Mesenchymal stem cell (in vitro differentiated cells and primary cell): Measurements from ENCODE around the gene MS4A14. TPM values are rescaled to one million over a fixed set of nuclear protein-coding genes. Genes with fewer than 3 reads are reported as not detected.

Experiments
- DNase-seq: peaks from one replicate; pipeline ENCODE4 v3.0.0-alpha.2; 2013
- H2AFZ ChIP-seq: one replicate; pipeline ENCODE4 v1.6.1; 2013; ENCODE audit warnings: low read depth, mild to moderate bottlenecking, control low read depth, inconsistent platforms, low read length, moderate library complexity
- H2AK5ac ChIP-seq: 2 replicates; pipeline ENCODE4 v1.6.1; 2013; ENCODE audit warnings: low read length, moderate library complexity, mild to moderate bottlenecking, inconsistent platforms; ENCODE audit not compliant: severe bottlenecking
- H2BK120ac ChIP-seq: one replicate; pipeline ENCODE4 v1.6.1; 2013; ENCODE audit warnings: low read depth, mild to moderate bottlenecking, inconsistent platforms, low read length, moderate library complexity
- H2BK12ac ChIP-seq, 2 experiments: one replicate each; pipeline ENCODE4 v1.6.1; 2013; ENCODE audit warnings: inconsistent platforms in 2 of 2, low read length in 2 of 2, mild to moderate bottlenecking in 2 of 2, moderate library complexity in 2 of 2, control low read depth in 1 of 2
- H2BK15ac ChIP-seq: one replicate; pipeline ENCODE4 v1.6.1; 2013; ENCODE audit warnings: mild to moderate bottlenecking, low read depth, inconsistent platforms; ENCODE audit not compliant: poor library complexity, severe bottlenecking
- H2BK5ac ChIP-seq: 2 replicates; pipeline ENCODE4 v1.6.1; 2013; ENCODE audit warnings: low read depth, mild to moderate bottlenecking, low read length, control low read depth, inconsistent platforms; ENCODE audit not compliant: poor library complexity, severe bottlenecking
- H3K14ac ChIP-seq, 2 experiments: one replicate each; pipeline ENCODE4 v1.6.1; 2013; ENCODE audit warnings: inconsistent platforms in 2 of 2, low read length in 2 of 2, control low read depth in 1 of 2, mild to moderate bottlenecking in 1 of 2, moderate library complexity in 1 of 2
- H3K18ac ChIP-seq, 2 experiments: one replicate each; pipeline ENCODE4 v1.6.1; 2013; ENCODE audit warnings: inconsistent platforms in 2 of 2, low read length in 2 of 2, control low read depth in 1 of 2, low read depth in 1 of 2, mild to moderate bottlenecking in 1 of 2
- H3K23ac ChIP-seq, 2 experiments: one replicate each; pipeline ENCODE4 v1.6.1; 2013; ENCODE audit warnings: inconsistent platforms in 2 of 2, low read length in 2 of 2, mild to moderate bottlenecking in 2 of 2, moderate library complexity in 2 of 2, control low read depth in 1 of 2
- H3K27ac ChIP-seq: 2 replicates; pipeline ENCODE4 v1.5.1; 2013; ENCODE audit warnings: mild to moderate bottlenecking, moderate library complexity, low read length, control low read depth, inconsistent platforms; ENCODE audit not compliant: poor library complexity, severe bottlenecking
- H3K27me3 ChIP-seq, 2 experiments: 2 replicates each; pipeline versions ENCODE4 v1.6.1 to v1.7.0; 2013; ENCODE audit warnings: low read length in 2 of 2, mild to moderate bottlenecking in 2 of 2, moderate library complexity in 2 of 2, control low read depth in 1 of 2, inconsistent platforms in 1 of 2; ENCODE audit not compliant: control insufficient read depth in 1 of 2, insufficient read depth in 1 of 2
- H3K36me3 ChIP-seq, 2 experiments: 2 replicates each; pipeline versions ENCODE4 v1.6.1 to v1.7.0; 2013; ENCODE audit warnings: low read length in 2 of 2, control low read depth in 1 of 2, inconsistent platforms in 1 of 2, low read depth in 1 of 2, mild to moderate bottlenecking in 1 of 2; ENCODE audit not compliant: insufficient read depth in 2 of 2, control insufficient read depth in 1 of 2
- H3K4ac ChIP-seq, 2 experiments: one replicate each; pipeline ENCODE4 v1.6.1; 2013; ENCODE audit warnings: inconsistent platforms in 2 of 2, low read length in 2 of 2, mild to moderate bottlenecking in 2 of 2, moderate library complexity in 2 of 2, control low read depth in 1 of 2, low read depth in 1 of 2
- H3K4me1 ChIP-seq: 2 replicates; pipeline ENCODE4 v1.6.1; 2013; ENCODE audit warnings: low read depth, low read length, control low read depth; ENCODE audit not compliant: control insufficient read depth, insufficient read depth
- H3K4me2 ChIP-seq: 2 replicates; pipeline ENCODE4 v1.6.1; 2013; ENCODE audit warnings: low read length, mild to moderate bottlenecking, inconsistent platforms; ENCODE audit not compliant: poor library complexity, severe bottlenecking
- H3K4me3 ChIP-seq, 2 experiments: 2 replicates each; pipeline versions ENCODE4 v1.5.1 to v1.7.0; 2013; ENCODE audit warnings: low read length in 2 of 2, mild to moderate bottlenecking in 2 of 2, control low read depth in 1 of 2, low read depth in 1 of 2; ENCODE audit not compliant: insufficient read depth in 1 of 2
- H3K79me1 ChIP-seq: replicated peaks from 2 replicates; pipeline ENCODE4 v1.6.1; 2013; ENCODE audit warnings: mild to moderate bottlenecking, control low read depth, low read length, inconsistent platforms; ENCODE audit not compliant: poor library complexity, severe bottlenecking
- H3K9ac ChIP-seq: 2 replicates; pipeline ENCODE4 v1.7.0; 2013; ENCODE audit warnings: mild to moderate bottlenecking, low read length, moderate library complexity
- H3K9me3 ChIP-seq: 2 replicates; pipeline ENCODE4 v1.7.0; 2013; ENCODE audit warnings: mild to moderate bottlenecking, low read length; ENCODE audit not compliant: control insufficient read depth
- H4K8ac ChIP-seq: one replicate; pipeline ENCODE4 v1.6.1; 2013; ENCODE audit warnings: inconsistent platforms, mild to moderate bottlenecking, low read length, moderate library complexity
- H4K91ac ChIP-seq: one replicate; pipeline ENCODE4 v1.6.1; 2013; ENCODE audit warnings: mild to moderate bottlenecking, low read length, inconsistent platforms
- WGBS: methylation state at CpG from one replicate; pipeline ENCODE4 v1.1.7; 2013; ENCODE audit warnings: mixed read lengths; 5-methylcytosine and 5-hydroxymethylcytosine counted together
- polyA plus RNA-seq, 2 experiments: library from polyadenylated mRNA; stranded (reverse); fragments of 200-250 nt; gene quantifications; one replicate each; pipeline ENCODE4 v1.2.3, GENCODE V29; 2013

MS4A14 gene, protein sequence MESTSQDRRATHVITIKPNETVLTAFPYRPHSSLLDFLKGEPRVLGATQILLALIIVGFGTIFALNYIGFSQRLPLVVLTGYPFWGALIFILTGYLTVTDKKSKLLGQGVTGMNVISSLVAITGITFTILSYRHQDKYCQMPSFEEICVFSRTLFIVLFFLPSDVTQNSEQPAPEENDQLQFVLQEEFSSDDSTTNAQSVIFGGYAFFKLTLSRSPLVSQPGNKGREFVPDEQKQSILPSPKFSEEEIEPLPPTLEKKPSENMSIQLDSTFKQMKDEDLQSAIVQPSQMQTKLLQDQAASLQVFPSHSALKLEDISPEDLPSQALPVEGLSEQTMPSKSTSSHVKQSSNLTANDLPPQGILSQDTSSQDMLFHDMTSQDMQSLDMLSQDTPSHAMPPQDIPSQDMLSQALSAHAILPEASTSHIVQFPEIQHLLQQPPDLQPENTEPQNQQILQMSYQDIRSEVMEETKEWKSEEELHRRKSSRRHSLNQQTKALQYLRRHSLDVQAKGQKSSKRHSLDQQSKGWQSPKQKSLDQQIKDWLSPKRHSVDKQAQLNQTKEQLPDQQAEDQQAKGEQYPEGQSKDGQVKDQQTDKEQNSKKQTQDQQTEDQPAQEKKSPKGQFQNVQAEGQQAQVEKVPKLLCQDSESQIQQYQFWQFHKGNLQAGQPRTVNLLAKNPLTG
- 0.03 TPM for polyA plus RNA-seq (2013, experiment 1 of 2)
- polyA plus RNA-seq (2013, experiment 2 of 2) = 0.03 TPM

DNA sequence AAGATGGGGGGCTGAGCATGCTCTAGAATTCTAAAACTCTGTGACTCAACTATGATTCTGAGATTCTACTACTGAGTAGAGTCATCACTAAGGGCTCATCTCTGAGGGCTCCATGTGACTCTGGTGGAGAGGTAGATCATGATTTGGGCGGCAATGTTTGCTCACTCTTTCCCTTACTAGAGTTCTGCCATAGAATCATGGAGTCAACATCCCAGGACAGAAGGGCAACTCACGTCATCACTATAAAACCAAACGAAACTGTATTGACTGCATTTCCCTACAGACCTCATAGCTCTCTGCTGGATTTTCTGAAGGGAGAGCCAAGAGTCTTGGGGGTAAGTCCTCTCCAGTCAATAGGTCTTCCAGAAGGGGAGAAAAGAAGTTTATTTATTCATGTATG lies at the start of gene MS4A14:
Gene MS4A14 (plus strand): TSS at position 78 of the 400 bp plus-strand sequence. CDS start 120 bp downstream, at position 198.
- no peak for DNase-seq
- H2BK15ac ChIP-seq = no peak within 1 kb of the TSS
- H2BK5ac ChIP-seq = no peak within 1 kb of the TSS
- no peaks in the 10 kb centered on the region for H3K79me1 ChIP-seq
- no peak within 1 kb of the TSS for H2AK5ac ChIP-seq
- no peak within 1 kb of the TSS for H3K14ac ChIP-seq
- no peak within 1 kb of the TSS for H3K4me3 ChIP-seq
- no peak within 1 kb of the TSS for H3K4me2 ChIP-seq
- no peak within 1 kb of the TSS for H4K91ac ChIP-seq
- 33% methylated on average over 1 of the region's 3 CpGs for WGBS
- H2BK120ac ChIP-seq = no peak within 1 kb of the TSS
- H3K36me3 ChIP-seq = no peaks in the 10 kb centered on the region
- H2AFZ ChIP-seq = no peak within 1 kb of the TSS
- no peak within 1 kb of the TSS for H3K9ac ChIP-seq
- H3K18ac ChIP-seq = no peak within 1 kb of the TSS
- H3K4me1 ChIP-seq = no peaks in the 10 kb centered on the region
- H3K4ac ChIP-seq = no peak within 1 kb of the TSS
- no peak within 1 kb of the TSS for H4K8ac ChIP-seq
- no peaks in the 10 kb centered on the region for H3K9me3 ChIP-seq
- H3K27me3 ChIP-seq = no peaks in the 10 kb centered on the region
- no peak within 1 kb of the TSS for H3K27ac ChIP-seq
- no peak within 1 kb of the TSS for H2BK12ac ChIP-seq
- no peak within 1 kb of the TSS for H3K23ac ChIP-seq

DNA sequence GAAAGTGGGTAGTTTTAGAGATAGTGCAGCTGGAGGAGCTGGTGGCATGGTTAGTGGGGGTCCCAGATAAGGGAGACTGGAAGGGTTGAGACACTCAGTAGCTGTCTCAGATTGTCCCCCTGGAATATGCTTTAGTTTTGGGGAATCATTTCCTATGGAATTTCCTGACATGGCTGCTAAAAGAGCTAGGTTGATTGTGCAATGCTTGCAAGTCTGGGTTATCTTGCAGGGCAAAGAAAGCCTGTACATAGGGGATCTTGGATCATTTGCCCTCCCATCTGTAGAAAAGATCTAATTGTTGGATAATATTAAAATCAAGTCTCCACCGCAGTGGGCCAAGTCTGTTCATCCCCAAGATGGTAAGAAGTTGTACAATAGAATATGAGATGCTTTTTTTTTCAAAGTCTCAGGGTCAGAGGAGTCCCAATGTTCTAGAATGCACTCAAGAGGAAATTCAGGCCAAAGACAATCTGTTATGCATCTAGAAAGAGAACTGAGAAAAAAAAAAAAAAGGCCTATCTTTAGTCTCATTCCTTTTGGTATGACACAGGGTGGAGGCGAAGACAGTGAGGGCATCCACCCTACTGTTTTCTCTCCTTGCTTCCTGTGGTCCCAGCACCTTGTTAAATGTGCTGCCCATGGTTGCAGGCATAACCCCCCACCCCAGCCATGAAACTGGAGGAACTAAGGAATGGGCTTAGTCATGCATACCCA lies 49.0 kb upstream of the MS4A14 start:
- H2BK120ac ChIP-seq = no peak overlapping the region
- no peak overlapping the region for H4K8ac ChIP-seq
- H2AK5ac ChIP-seq = no peak overlapping the region
- no peaks in the 10 kb centered on the region for H3K9me3 ChIP-seq
- no peak overlapping the region for H3K14ac ChIP-seq
- no peak overlapping the region for H3K4ac ChIP-seq
- no peak overlapping the region for H3K4me3 ChIP-seq
- no peak overlapping the region for H2BK15ac ChIP-seq
- H3K4me1 ChIP-seq = no peaks in the 10 kb centered on the region
- no peaks in the 10 kb centered on the region for H3K79me1 ChIP-seq
- no peak overlapping the region for H3K9ac ChIP-seq
- peaks cover 0 to 18% of the 10 kb centered on the region in 2 experiments for H3K27me3 ChIP-seq
- H4K91ac ChIP-seq = no peak overlapping the region
- H2BK5ac ChIP-seq = no peak overlapping the region
- no peak overlapping the region for H3K18ac ChIP-seq
- H2AFZ ChIP-seq = no peak overlapping the region
- no peaks in the 10 kb centered on the region for H3K36me3 ChIP-seq
- DNase-seq = no peak
- H2BK12ac ChIP-seq = no peak overlapping the region
- no peak overlapping the region for H3K27ac ChIP-seq
- H3K4me2 ChIP-seq = no peak overlapping the region
- no peak overlapping the region for H3K23ac ChIP-seq
- WGBS = 87% methylated on average over 2 of the region's 2 CpGs

DNA sequence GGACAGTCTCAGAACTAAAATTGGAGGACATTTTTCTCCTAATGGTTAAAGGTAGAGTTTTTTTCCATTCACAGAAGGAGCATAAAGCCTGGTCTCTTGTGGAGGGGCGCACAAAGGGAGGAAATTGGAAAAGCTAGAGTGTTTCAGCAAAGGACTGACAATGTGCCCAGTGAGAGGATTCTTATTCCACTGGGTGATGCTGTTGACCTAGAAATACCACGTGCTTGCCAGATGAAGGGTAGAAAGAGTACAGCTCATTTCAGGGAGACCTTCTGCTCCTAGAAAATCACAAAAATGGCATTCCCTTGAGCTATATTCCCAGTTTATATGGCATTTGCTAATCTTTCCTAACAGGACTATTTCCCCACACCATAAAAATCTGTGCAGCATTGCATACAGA lies 48.1 kb upstream of the MS4A14 start:
- Histone ChIP-seq H3K36me3 (no peaks in the 10 kb centered on the region), H2BK15ac (no peak overlapping the region), H3K4ac (no peak overlapping the region), H3K4me2 (no peak overlapping the region), H3K9me3 (no peaks in the 10 kb centered on the region), H4K8ac (no peak overlapping the region), H2BK12ac (no peak overlapping the region), H3K4me1 (no peaks in the 10 kb centered on the region), H2AK5ac (no peak overlapping the region), H3K9ac (no peak overlapping the region), H3K14ac (no peak overlapping the region), H4K91ac (no peak overlapping the region), H2BK5ac (no peak overlapping the region), H2BK120ac (no peak overlapping the region), H3K27ac (no peak overlapping the region), H3K18ac (no peak overlapping the region), H3K27me3 (peaks cover 0 to 14% of the 10 kb centered on the region in 2 experiments), H3K23ac (no peak overlapping the region), H3K4me3 (no peak overlapping the region), H2AFZ (no peak overlapping the region), H3K79me1 (no peaks in the 10 kb centered on the region)
- DNase-seq = no peak
- 60% methylated on average over 2 of the region's 2 CpGs for WGBS

DNA sequence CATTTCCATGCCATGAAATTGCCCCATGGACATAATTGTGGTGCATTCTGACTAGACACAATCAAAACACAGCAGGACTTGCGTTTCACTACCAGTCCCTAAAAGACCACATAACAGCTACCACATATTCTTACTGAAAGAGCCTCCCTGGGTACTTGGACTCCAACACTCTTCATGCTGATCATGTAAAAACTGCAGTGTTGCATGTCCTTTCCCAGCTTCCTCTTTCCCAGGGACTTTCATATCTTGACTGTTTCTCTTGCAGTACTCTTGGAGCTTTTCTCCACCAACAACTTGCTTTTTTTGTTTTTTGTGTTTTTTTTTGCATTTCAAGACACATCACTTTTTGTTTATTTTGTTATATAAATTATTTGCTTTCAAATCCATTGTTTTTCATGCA lies 46.3 kb upstream of the MS4A14 start:
- Histone ChIP-seq H3K9me3 (no peaks in the 10 kb centered on the region), H3K23ac (no peak overlapping the region), H3K36me3 (no peaks in the 10 kb centered on the region), H2AK5ac (no peak overlapping the region), H3K9ac (no peak overlapping the region), H2BK5ac (no peak overlapping the region), H4K8ac (no peak overlapping the region), H2BK15ac (no peak overlapping the region), H3K27ac (no peak overlapping the region), H3K14ac (no peak overlapping the region), H4K91ac (no peak overlapping the region), H3K4ac (no peak overlapping the region), H3K4me2 (no peak overlapping the region), H2AFZ (no peak overlapping the region), H2BK120ac (no peak overlapping the region), H3K4me1 (no peaks in the 10 kb centered on the region), H2BK12ac (no peak overlapping the region), H3K27me3 (peaks cover 0 to 11% of the 10 kb centered on the region in 2 experiments), H3K4me3 (no peak overlapping the region), H3K18ac (no peak overlapping the region), H3K79me1 (no peaks in the 10 kb centered on the region)
- DNase-seq = no peak
- WGBS = 94% methylated on average over 1 of the region's 1 CpG
